Umbilical cord (tissue), 2 donors: ENCODE data around the gene WSCD2. TPM values are rescaled to one million over a fixed set of nuclear protein-coding genes. Genes with fewer than 3 reads are reported as not detected.

Source experiments
- DNase-seq: peaks from one replicate; pipeline ENCODE4 v3.0.0-alpha.2; 2015; ENCODE audit warnings: low spot score
- total RNA-seq: library from RNA; depleted of rRNA; stranded (reverse); fragments of >200 nt; gene quantifications from one replicate; pipeline ENCODE4 v1.2.3, GENCODE V29; 2014; ENCODE audit warnings: low replicate concordance; ENCODE audit not compliant: insufficient read depth

Gene WSCD2
- total RNA-seq, 1 donor from 2014 or later, result 1.2 TPM

GRCh38 chr12:108234158-108234557, 105.1 kb downstream of the WSCD2 start:
- DNase-seq, result peak; percentile 3

- no peak for DNase-seq
Measured at GRCh38 chr12:108235197-108235984, 106.3 kb downstream of the WSCD2 start.

GRCh38 chr12:108235985-108236263, 106.8 kb downstream of the WSCD2 start:
- DNase-seq, result no peak

- DNase-seq, result no peak
Measured at GRCh38 chr12:108236366-108236765, 107.3 kb downstream of the WSCD2 start.

GRCh38 chr12:108237272-108237671, 108.2 kb downstream of the WSCD2 start:
- DNase-seq, result no peak

GRCh38 chr12:108238474-108238873, 109.4 kb downstream of the WSCD2 start:
- no peak for DNase-seq

- DNase-seq, result no peak
Measured at GRCh38 chr12:108239378-108239777, 110.3 kb downstream of the WSCD2 start.

- DNase-seq, result no peak
Measured at GRCh38 chr12:108240027-108240785, 111.1 kb downstream of the WSCD2 start.

- no peak for DNase-seq
Measured at GRCh38 chr12:108240928-108241327, 111.8 kb downstream of the WSCD2 start.

GRCh38 chr12:108241986-108242703, 113.1 kb downstream of the WSCD2 start:
- DNase-seq, result peak; percentile 47

- no peak for DNase-seq
Measured at GRCh38 chr12:108247130-108247529, 118.0 kb downstream of the WSCD2 start.

- DNase-seq, result no peak
Measured at GRCh38 chr12:108248011-108248410, 118.9 kb downstream of the WSCD2 start.

- no peak for DNase-seq
Measured at GRCh38 chr12:108252523-108252922, 123.4 kb downstream of the WSCD2 start.

- DNase-seq, result peak; percentile 6
Measured at GRCh38 chr12:108253540-108253939, 124.5 kb downstream of the WSCD2 start.

GRCh38 chr12:108254030-108254429, 124.9 kb downstream of the WSCD2 start:
- DNase-seq, result no peak

GRCh38 chr12:108254517-108255251, 125.6 kb downstream of the WSCD2 start:
- DNase-seq, result no peak

GRCh38 chr12:108255252-108255602, 126.1 kb downstream of the WSCD2 start:
- DNase-seq, result no peak

GRCh38 chr12:108257004-108257403, 127.9 kb downstream of the WSCD2 start:
- DNase-seq, result no peak

GRCh38 chr12:108257610-108258106, 128.6 kb downstream of the WSCD2 start:
- DNase-seq, result no peak

- DNase-seq, result no peak
Measured at GRCh38 chr12:108260039-108260438, 131.0 kb downstream of the WSCD2 start.

- no peak for DNase-seq
Measured at GRCh38 chr12:108260969-108261368, 131.9 kb downstream of the WSCD2 start.

GRCh38 chr12:108265505-108265904, 136.4 kb downstream of the WSCD2 start:
- no peak for DNase-seq
